Prostate gland (tissue), 2 donors: Measurements from ENCODE around the gene ZBTB44.
A peak's percentile ranks its signal among the peaks of the same experiment; 100 is the strongest.

Experiments
- POLR2AphosphoS5 ChIP-seq: sonication (generic); formaldehyde crosslinking; IDR thresholded peaks from one replicate; pipeline ENCODE4 v1.6.1; 2017; ENCODE audit warnings: antibody characterized with exemption
- TF ChIP-seq, protein P1 (sequence below), 4 experiments: fragments of 200-600 bp in 2 of 4; fragments of 450-650 bp in 2 of 4; sonication (generic) in 2 of 4; IDR thresholded peaks; 1 replicate in 3 of 4; 2 replicates in 1 of 4; pipeline ENCODE4 v1.5.1; 2016 to 2019; ENCODE audit warnings: antibody characterized with exemption in 4 of 4, mild to moderate bottlenecking in 2 of 4, moderate library complexity in 2 of 4

DNA sequence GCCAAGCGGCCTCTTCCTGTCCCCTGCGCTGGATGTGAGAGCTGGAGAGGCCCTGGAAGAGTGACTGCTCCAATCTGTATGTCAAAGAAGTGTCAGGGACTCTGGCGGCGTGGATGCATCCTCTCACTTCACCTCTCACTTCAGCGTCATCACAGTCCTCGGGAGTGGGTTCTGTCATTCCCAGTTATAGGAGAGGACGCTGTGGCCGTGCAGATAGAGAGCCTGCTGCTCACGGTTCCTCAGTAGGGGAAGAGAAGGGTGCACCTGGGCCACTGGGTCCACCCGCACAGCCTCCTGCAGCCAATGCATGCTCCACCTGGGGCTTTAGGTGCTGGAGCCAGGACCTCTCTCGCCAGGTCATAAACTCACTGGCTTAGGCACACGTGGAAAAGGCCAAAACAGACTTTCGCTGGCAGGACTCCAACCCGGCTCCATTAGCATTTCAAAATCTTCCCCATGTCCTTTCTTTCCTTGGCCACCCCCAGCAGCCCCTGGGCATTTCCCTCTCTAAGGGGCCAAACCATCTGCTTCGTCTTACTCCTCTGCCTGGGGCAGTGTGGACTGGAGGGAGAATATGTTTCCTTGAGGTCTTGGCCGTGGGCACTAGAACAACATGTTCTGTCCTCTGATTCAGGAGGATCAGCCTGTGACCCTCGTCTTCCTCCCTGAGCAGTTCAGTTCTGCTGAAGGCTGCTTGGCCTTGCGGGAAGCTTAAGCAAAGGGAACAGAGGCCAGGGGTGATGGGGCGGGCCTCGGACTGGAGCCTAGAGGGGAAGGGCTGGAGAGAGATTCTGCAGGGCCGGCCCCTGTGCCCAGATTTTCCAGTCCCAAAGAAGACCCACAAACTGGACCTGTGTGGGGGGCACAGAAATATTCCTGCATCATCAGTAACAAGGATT is 97.3 kb downstream of the ZBTB44 start:
- TF ChIP-seq, protein P1, sequence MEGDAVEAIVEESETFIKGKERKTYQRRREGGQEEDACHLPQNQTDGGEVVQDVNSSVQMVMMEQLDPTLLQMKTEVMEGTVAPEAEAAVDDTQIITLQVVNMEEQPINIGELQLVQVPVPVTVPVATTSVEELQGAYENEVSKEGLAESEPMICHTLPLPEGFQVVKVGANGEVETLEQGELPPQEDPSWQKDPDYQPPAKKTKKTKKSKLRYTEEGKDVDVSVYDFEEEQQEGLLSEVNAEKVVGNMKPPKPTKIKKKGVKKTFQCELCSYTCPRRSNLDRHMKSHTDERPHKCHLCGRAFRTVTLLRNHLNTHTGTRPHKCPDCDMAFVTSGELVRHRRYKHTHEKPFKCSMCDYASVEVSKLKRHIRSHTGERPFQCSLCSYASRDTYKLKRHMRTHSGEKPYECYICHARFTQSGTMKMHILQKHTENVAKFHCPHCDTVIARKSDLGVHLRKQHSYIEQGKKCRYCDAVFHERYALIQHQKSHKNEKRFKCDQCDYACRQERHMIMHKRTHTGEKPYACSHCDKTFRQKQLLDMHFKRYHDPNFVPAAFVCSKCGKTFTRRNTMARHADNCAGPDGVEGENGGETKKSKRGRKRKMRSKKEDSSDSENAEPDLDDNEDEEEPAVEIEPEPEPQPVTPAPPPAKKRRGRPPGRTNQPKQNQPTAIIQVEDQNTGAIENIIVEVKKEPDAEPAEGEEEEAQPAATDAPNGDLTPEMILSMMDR (IDR thresholded peaks at IDR 0.05) = no peak
- TF ChIP-seq POLR2AphosphoS5 = peak; percentile 6
